CD4-positive, alpha-beta T cell treated with Interferon alpha-2 for 1 hour (primary cell): ENCODE results near the gene CAPZA1.

Experiments used
- DNase-seq, 2 donors: peaks; one replicate each; pipeline ENCODE4 v3.0.0-alpha.2; 2020 to 2022

Gene CAPZA1

DNA sequence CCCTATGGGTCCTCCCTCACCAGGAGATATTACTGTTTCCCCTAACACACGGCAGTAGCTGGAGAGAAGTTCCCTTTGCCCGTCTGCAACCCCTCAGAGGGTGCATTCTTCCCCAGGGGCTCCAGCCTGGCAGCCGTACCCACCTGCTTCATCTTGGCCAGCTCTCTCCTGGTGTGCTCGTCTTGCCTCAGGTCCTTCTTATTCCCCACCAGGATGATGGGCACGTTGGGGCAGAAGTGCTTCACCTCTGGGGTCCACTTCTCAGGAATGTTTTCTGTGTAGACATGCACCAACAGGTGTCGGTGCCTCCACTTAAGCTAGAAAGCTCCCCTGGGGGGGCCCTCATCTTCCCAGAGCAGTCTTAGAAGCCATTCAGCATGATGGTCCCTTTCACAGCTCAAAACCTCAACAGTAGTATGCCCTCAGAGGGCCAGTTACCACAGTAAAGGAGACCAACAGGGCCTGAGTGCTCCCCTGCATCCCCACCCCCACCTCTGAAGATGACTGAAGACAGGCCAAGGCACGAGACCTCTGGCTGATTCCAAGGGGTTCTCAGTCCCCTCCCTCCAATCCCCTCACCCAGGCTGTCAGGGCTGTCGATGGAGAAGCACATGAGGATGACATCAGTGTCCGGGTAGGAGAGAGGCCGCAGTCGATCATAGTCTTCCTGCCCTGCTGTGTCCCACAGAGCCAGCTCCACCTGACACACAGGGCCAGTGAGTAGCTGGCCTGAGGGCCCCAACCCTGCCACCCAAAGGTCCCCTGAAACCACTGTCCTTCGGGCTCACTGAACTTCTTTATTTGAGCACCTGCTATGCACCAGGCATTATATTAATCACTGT is 83.0 kb downstream of the CAPZA1 start:
- no peak for DNase-seq

DNA sequence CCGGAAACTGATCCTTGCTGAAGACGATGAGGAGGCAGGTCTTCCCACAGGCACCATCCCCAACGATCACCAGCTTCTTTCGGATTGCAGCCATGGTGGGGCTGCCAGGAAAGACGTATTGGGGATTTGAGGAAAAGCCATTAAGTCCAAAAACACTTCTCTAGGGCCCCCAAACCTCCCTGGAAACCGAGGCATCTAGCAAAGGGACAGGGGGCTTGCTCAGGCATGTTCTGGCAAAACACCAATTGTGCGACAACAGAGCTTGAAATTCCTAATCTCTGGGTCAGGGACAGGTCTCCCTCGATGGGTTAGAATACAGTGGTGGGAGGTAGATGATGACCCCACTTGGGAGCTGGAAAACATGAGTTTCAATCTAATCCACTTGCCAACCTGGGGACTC is 84.1 kb downstream of the CAPZA1 start:
- DNase-seq: no peak

DNA sequence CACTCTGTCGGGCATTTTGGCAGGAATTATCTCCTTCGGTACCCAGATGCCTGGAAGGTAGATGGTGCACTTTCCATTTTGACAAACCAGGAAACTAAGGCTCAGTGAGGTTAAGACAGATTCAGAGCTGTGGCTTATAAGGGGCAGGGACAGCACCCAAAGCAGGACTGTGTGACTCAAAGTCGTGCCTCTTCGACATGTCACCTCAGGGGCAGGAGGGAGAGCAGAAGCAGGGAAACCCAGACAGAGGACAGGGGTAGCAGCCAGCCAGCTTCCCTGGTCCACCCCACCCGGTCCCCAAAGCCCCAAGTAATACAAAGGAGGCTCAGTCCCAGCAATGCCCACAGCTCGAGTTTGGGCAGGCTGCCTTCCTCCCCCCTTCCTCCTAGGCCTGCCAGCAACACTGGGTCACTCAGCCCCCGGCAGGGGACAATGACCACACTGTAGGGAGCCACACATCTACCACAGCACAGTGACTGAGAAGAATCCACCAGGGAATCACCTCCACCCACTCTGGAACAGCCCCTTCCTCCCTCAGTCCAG is 84.8 kb downstream of the CAPZA1 start:
- no peak for DNase-seq

DNA sequence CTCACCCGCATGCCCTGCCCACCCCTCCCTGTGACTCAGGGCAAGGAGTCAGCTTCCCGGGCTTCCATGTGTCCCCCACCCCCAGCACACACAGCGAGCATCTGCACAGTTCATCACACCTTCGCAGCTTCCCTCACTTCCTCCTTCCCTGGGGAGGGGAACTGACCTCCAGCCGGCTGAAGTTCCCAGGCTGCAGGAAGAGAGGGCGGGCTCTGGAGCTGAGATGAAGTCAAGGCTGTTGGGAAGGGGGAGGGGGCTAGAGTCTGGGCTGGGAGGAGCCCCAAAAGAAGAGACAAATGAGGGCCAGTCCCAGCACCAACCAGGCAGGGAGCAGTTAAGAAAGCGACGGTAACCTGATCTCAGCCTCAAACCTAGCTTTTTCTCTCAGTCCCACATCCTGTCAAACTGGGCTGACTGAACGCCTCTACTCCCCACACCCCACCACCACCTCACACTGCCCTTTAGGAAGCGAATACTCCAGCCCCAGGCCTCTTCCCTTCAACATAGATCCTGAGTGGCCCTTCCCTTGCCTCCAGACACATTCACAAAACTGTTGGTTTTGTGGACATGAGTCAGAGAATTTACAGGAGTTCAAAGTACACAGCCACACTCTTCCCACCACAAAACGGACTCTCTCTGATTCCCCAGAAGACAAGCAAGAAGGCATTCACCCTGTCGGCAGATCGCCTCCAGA is 85.4 kb downstream of the CAPZA1 start:
- peak; percentile 53 to 67 for DNase-seq

DNA sequence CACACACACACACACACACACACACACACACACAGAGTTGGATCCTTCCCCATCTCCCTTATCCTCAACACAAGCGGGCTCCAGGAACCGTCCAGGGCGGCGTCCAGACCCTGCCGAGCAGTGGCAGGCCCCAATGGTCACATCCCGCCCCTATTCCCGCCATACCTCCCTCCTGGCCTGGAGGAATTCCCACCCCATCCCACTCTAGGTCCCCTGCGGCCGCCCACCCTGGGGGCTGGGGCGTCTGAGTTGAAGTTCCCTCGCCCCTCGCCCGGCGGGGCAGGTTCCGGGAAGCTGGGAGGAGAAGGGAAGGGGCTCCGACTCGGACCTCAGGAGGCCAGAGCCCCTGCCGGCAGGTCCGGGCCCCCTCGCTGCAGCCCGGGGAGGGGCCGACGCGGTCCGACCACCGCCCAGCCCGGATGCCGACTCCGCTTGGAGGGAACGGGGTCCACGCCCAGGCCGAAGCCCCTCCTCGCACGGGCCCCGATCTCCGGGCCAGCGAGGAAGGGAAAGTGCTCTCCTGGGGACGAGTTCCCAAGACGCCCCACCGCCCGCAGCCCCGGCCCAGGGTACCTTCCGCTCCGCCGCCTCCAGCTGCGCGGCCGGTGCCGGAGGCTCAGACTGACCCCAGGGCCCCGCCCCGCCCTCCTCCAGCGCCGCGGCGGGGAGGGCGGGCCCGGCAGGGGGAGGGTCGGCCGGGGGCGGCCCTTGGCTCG is 87.0 kb downstream of the CAPZA1 start, which contains the start of gene RHOC:
RHOC (minus strand) TSS at position 623 of the 716 bp plus-strand sequence. CDS start 3,328 bp downstream, outside the sequence.
- DNase-seq: peak; percentile 33 to 50

DNA sequence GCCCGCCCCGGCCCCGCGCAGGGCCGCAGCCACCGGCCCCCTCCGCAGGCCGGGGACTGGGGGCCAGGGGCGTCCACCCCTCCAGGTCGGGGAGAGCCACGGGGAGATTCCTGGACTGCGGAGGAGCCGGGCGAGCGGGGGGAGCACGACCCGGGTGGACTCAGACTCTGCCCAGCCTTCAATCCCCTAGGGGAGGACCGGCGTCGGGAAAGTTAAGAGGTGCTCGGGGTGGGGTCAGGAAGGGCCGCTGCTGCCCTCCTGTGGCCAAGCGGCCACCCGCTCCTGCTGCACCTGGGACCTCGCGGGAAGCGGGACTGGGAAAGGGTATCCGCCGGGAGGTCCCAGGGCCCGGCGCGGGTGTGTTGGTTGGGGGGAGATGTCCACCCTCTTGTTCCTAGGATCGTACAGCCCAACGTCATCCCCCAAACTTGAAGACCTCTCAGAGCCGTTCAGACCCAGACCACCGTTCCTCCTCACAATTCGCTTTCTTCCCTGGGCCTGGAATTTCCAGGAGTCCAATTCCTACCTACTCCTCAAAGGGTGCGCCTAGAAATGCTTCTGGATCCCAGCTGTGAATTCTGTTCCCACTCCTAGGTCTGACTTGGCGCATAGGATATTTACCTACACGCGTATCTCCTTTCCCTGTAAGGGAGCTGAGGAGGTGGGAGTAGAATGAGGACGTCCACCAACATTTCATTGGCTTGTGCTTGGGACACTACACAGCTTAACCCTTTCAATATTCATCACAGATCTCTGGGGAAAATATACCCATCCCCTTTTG is 87.8 kb downstream of the CAPZA1 start:
- DNase-seq: peak; percentile 70 to 72

DNA sequence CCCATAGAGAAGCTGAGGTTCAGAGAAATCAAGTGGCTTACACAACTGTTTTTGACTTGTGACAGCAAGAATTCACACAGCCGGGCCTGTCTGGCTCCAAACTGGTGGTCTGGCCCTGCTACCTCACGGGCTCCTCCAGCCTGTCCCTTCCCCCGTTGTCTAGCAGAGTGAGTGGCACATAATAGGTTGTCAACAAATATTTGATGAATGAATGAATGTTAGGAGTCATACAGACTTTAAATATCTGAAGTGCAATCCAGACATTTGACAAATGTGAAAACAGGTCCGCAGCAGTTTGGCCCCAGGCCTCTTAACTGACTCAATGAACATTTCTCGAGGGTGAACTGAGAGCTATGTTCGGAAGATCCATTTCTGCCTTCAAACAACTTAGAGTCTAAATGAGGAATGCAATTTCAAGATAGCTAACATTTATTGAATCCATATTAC is 88.4 kb downstream of the CAPZA1 start:
- no peak for DNase-seq

DNA sequence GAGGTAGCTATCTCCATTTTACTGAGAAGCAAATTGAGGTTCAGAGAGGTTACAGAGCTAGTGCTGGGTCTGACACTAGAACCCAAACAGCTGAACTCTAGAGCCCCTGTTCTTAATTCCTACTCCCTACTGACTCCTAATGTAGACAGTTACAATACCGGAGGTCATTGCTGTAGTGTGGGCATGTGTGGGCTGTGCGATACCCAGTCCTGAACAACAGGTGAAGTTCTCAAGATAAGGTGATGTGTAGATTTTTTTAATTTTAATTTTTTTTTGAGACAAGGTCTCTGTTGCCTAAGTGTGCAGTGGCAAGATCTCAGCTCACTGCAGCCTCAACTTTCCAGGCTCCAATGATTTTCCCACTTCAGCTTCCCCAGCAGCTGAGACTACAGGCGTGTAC is 88.9 kb downstream of the CAPZA1 start:
- DNase-seq: no peak

DNA sequence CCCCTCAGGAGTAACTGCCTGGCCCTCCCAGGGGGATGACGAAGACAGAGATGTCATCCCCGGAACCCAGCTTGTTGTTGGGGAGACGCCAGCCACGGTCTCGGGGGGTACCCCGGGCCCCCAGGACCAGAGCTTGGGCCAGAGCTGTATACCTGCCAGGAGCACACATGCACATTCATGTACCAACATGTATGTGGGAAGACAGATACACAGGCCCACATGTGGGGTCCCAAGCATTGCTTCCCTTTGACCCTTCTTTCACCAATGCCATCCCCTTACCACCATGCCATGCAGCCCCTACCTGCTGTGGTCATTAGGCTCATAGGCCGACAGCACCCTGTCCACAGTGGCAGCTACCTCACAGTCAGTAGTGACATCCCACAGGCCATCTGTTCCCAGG is 90.5 kb downstream of the CAPZA1 start:
- no peak for DNase-seq

DNA sequence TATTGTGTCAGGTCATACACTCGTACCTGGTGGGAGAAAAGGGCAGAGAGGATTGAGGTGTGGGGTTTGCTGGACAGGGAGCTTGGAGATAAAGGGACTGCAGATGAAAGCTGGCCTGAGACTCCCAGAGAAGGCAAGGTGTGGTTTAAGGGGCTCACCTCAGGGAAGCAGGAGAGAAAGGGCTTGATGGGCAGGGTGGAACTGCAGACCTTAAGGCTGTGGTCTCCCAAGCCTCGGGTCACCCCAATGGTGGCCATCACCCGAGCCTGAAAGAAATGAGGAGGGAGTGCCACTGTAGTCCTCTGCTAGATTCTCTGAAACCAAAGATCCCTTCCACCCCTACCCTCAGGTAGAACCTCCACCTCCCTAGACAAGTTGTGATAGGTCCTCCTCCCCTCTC is 91.0 kb downstream of the CAPZA1 start:
- no peak for DNase-seq

DNA sequence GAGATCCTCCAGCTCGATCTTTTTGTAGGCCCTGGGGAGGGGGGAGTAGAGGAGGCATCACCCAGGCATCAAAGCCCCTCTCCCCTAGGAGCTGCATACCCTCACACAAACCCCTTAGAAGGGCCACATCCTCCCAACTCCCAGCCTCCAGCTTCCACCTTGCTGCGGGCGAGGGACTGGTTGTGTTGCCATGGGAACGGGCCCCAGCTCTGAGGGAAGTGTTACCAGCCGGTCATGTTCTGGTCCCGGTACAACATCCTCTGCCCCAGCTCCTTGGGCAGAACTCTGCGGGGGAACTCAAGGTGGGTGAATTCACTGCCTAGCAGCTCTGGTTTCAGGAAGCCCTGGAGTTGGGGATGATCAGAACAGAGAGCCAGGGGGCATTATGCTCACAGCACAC is 91.4 kb downstream of the CAPZA1 start:
- no peak for DNase-seq

DNA sequence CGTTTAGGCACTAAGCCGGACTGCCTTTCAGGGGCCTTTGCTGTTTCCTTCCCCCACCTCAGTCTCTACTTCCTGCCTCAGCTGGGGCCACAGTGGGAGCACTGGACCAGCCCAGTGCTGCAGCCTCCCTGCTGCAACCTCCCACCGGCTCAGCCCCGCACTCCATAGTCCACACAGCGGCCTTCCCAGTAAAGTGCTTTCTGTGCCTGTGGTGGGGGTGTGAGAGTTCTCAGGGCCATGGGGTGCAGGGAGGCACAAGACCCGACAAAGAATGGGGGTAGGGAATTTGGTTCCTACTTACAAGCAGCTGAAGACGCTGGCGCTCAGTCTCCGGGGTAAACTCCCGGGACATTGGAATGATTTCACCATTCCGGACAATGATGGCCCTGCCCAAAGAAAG is 92.0 kb downstream of the CAPZA1 start:
- DNase-seq: no peak

DNA sequence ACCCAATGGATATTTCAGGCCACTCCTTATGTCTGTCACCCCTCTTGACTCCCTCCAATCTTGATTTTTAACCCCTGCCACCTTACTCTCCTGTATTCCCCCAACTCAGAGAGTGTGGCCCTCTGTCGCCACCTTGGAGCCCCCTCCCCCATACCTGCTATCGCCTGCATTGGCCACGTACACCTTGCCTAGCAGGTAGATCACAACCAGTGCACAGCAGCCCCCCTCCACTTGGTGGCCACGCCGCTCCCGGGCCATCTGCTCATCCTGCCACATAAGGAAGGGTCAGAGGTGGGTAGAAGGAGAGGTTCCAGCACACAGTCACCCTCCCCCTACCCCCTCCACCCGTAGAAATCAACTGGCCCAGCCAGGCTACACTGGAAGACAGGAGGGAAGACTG is 92.6 kb downstream of the CAPZA1 start:
- DNase-seq: no peak

DNA sequence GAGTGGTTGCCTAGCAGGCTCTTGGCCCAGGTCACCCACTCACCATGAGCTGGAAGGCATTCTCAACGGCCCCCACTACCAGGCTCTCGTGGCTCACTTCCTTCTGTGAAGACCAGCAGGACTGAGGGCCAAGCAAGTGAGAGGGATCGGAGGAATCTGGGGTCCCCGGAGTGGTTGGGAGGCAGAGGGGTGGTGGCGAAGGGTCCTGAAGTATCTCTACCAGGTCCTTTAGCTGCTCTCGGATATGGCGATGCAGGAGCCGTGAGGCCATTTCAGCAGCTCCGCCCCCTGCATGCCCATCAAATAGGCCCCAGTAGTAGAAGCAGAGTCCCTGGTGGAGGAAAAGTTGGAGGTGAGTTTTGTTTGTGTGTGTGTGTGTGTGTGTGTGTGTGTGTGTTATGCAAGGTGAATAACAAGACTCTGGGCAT is 93.1 kb downstream of the CAPZA1 start:
- no peak for DNase-seq

DNA sequence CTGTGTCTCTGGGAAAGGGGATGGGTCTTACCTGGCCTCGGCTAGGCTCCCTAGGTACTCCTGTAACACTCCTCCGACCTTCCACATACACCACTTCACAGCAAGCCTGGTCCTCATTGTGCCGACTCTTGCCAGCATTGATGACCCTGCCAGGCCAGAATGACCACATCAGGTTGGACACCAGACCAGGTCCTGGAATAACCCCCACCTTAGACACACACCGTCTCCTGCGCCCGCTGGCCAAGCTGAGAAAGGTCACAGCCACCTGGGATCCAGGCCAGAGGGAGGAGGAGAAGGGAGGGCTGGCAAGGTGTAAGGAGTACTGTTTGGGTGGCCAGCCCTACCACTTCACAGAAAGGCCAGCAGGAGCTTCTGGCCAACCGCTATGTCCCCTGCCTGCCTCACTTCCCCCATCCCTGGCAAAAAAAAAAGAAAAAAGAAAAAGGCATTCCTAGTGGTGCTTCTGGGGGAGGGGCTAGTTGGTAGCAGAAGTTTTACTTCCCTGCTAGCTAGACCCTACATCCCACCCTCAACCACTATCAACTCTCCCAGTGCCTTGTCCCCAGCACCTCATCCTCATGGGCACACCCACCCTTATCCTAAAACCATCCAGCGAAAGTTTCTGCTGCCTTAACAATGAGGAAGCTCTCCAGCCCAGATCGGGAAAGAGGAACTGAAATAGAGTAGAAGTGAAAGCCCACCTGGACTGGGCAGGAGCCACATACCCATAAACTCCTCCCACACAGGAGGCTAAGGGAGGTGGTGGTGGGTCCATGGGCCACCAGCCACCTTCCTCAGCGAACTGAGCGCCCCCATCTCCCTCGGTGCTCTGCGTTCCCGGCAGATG is 94.1 kb downstream of the CAPZA1 start:
- DNase-seq: peak in 1 of 2 donors; percentile 45

DNA sequence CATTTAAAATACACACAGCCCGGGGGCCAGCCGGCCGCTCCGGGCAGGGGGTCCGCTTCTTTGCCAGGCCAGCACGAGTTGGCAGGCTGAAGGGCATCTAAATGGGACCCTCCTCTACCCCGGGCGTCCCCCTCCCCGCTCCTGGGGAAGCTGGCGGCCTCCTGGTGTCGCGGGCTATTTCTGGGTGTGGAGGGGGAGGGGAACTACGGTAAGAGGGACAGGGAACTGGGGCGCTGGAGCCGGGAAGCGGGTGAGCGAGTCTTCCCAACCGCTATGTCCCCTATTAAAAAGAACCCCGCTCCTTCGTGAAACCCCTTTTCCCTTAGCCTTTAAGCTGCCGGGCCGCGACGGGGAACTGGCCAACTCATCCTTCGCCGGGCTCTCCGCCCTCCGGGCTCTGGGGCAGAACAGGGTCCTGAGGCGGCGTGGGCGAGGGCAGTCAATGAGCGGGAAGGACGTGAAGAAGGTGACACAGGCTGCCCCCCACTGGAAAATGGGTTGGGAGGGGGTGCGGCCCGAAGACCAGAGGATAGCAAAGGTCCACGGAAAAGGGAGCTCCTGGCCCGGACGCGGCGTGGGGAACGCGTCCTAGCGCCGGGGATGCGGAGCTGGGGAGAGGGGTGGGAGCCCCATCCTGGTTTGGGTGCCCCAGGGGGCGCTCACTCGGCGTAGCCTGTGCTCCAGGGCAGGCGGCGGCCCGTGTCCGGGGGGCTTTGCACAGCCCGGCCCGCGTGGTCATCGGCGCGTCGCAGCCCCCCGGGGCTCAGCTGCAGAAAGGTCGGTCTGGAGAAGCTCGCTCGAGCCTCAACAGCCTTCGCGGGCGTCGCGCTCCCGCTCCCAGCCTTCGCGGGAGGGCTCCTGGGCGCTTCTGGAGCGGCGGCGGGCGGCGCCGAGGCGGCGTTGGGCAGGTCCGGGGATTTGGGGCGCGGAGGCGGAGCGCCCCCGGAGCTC is 95.0 kb downstream of the CAPZA1 start:
- DNase-seq: no peak

DNA sequence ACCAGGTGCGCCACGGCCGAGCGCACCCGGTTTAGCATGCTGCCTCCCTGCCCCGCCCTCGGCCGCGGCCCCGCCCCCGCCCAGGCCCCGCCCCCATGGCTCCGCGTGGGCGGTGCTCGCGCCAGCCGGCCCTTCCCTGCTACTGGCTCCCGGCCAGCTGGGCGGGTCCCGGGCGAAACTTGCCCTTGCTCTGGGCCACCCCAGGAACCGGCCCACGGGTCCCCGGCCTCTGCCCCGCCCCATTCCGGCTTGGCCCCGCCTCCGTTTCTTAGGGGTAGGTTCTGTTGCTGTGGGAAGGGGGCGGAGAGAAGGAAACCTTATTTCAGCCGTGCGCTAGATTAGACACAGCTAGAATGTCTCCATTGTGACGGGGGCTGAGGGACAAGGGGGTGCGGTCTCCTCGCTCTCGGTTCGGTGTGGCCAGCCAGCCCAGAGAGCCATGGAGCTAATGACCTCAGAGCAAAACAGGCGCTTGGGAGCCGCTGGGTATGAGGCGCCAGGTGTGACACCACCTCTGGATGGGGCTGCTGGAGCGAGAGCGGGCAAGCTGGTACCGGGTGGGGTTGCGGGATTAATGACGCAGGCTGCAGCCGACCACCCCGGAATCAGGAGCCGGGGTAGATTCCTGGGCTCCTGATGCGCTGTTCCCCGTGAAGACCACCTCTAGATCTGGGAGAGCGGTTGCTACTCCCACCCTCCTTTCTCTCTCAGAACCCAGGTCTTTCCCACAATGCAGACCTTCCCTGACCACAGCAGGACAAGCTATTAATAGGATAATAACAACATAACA is 95.8 kb downstream of the CAPZA1 start, which contains the start of gene PPM1J:
PPM1J (minus strand) TSS at position 69 of the 790 bp plus-strand sequence; CDS start at position 38, 31 bp downstream.
- DNase-seq: peak; percentile 98 to 99

DNA sequence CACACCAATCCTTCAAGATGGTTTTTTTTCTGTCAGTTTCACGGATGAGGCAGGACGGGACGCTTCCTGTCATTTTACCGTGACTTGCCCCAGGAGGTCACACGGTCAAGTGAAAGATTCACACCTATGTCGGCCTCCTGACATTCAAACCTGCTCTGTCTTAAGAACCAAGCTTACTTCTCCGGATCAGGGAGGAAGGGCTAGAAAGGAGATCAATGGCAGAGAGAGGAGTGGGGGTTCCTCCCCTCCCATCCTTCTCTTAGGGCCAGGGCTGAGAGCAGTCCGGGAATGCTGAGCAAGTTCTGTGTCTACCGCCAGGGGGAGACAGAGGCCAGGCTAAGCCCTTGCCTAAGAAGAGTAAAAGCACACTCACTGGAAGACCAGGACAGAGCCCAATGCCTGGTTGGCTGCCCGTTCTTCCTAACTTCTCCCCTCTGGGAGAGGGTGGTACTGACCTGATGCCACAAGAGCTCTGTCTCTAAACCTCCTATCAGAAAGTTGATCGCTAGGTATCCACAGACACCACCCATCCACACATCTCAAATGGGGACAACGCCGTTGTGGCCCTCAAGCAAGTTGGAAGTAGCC is 96.6 kb downstream of the CAPZA1 start:
- peak; percentile 77 to 85 for DNase-seq
